B cell (primary cell): ENCODE data around the gene FAM174C. TPM values are rescaled to one million over a fixed set of nuclear protein-coding genes. Genes with fewer than 3 reads are reported as not detected.

Experiments used
- ATAC-seq: fragments of 200-7000 bp; cut with Tn5 transposase; one replicate; pipeline ENCODE4 v1.10.0; 2021; ENCODE audit warnings: low read depth, mild to moderate bottlenecking, moderate number of reproducible peaks, moderate library complexity
- CTCF ChIA-PET: fragments of 350-600 bp; sonication (Branson Sonifier 250); formaldehyde crosslinking; loops from one replicate; lab custom pipeline; 2021; ENCODE audit warnings: antibody characterized with exemption, inconsistent platforms; lab: Charles Lee
- POLR2A ChIA-PET: fragments of 350-600 bp; sonication (Branson Sonifier 250); formaldehyde crosslinking; loops from one replicate; lab custom pipeline; 2021; ENCODE audit warnings: antibody characterized with exemption; lab: Charles Lee
- DNase-seq: peaks from one replicate; pipeline ENCODE4 v3.0.0; 2013
- H2AFZ ChIP-seq: 2 replicates; pipeline ENCODE4 v1.6.1; 2012; ENCODE audit warnings: mild to moderate bottlenecking, low read depth, low read length; ENCODE audit not compliant: insufficient read depth, poor library complexity, severe bottlenecking
- H3K27ac ChIP-seq, 2 donors: 1 replicate in 1 of 2; 2 replicates in 1 of 2; pipeline ENCODE4 v1.5.1; 2012 to 2013; ENCODE audit warnings: low read length in 2 of 2, mild to moderate bottlenecking in 2 of 2, moderate library complexity in 1 of 2
- H3K27me3 ChIP-seq, 4 experiments: fragments of 200-600 bp in 1 of 4; sonication (generic) in 1 of 4; replicated peaks in 1 of 4; 1 replicate in 2 of 4; 2 replicates in 2 of 4; pipeline versions ENCODE4 v1.6.1 to v1.7.0; 2013 to 2016; ENCODE audit warnings: low read length in 3 of 4, mild to moderate bottlenecking in 2 of 4, mixed read lengths in 1 of 4, moderate library complexity in 1 of 4; ENCODE audit not compliant: insufficient read depth in 4 of 4, control insufficient read depth in 3 of 4; ENCODE audit errors: control extremely low read depth in 1 of 4
- H3K36me3 ChIP-seq, 2 experiments: replicated peaks in 1 of 2; 1 replicate in 1 of 2; 2 replicates in 1 of 2; pipeline versions ENCODE4 v1.6.1 to v1.7.1; 2013; ENCODE audit warnings: low read length in 1 of 2; ENCODE audit not compliant: insufficient read depth in 2 of 2, control insufficient read depth in 1 of 2; ENCODE audit errors: control extremely low read depth in 1 of 2, extremely low read depth in 1 of 2
- H3K4me1 ChIP-seq, 2 donors: fragments of 200-600 bp in 1 of 2; sonication (generic) in 1 of 2; 1 replicate in 1 of 2; 2 replicates in 1 of 2; pipeline versions ENCODE4 v1.5.1 to v1.6.1; 2013 to 2017; ENCODE audit warnings: low read length in 2 of 2; ENCODE audit not compliant: control insufficient read depth in 2 of 2, insufficient read depth in 2 of 2
- H3K4me2 ChIP-seq: replicated peaks from 2 replicates; pipeline ENCODE3; 2012; ENCODE audit warnings: mild to moderate bottlenecking, low read depth, low read length; ENCODE audit not compliant: poor library complexity, severe bottlenecking
- H3K4me3 ChIP-seq, 5 experiments: fragments of 200-600 bp in 1 of 5; sonication (generic) in 1 of 5; 1 replicate in 3 of 5; 2 replicates in 2 of 5; pipeline versions ENCODE4 v1.5.1 to v1.7.0; 2011 to 2016; ENCODE audit warnings: low read length in 4 of 5, mild to moderate bottlenecking in 4 of 5, low read depth in 2 of 5, control low read depth in 1 of 5, moderate library complexity in 1 of 5; ENCODE audit not compliant: insufficient read depth in 1 of 5; ENCODE audit errors: control extremely low read depth in 1 of 5, extremely low read depth in 1 of 5
- H3K79me2 ChIP-seq: fragments of 200-600 bp; sonication (generic); one replicate; pipeline ENCODE4 v1.6.0; 2016; ENCODE audit warnings: low read length; ENCODE audit not compliant: control insufficient read depth, insufficient read depth
- H3K9ac ChIP-seq: fragments of 200-600 bp; sonication (generic); 2 replicates; pipeline ENCODE4 v1.6.1; 2017; ENCODE audit warnings: mild to moderate bottlenecking, low read length, moderate library complexity
- H3K9me3 ChIP-seq, 3 donors: one replicate each; pipeline versions ENCODE4 v1.6.1 to v1.7.1; 2013; ENCODE audit warnings: low read length in 2 of 3; ENCODE audit not compliant: control insufficient read depth in 2 of 3, insufficient read depth in 1 of 3; ENCODE audit errors: control extremely low read depth in 1 of 3
- H4K20me1 ChIP-seq: 2 replicates; pipeline ENCODE4 v1.6.0; 2012; ENCODE audit warnings: mild to moderate bottlenecking, low read length; ENCODE audit not compliant: insufficient read depth, control insufficient read depth, poor library complexity, severe bottlenecking
- H3K27ac Mint-ChIP-seq: one replicate; pipeline ENCODE4 v1.8.0; 2021; ENCODE audit warnings: mixed read lengths
- H3K27me3 Mint-ChIP-seq: one replicate; pipeline ENCODE4 v1.8.0; 2021; ENCODE audit warnings: mixed read lengths
- H3K4me1 Mint-ChIP-seq: one replicate; pipeline ENCODE4 v1.8.0; 2021; ENCODE audit warnings: mixed read lengths
- H3K4me3 Mint-ChIP-seq: one replicate; pipeline ENCODE4 v1.8.0; 2021; ENCODE audit warnings: mixed read lengths
- H3K9me3 Mint-ChIP-seq: one replicate; pipeline ENCODE4 v1.8.0; 2022; ENCODE audit warnings: mixed read lengths; ENCODE audit not compliant: insufficient read depth
- CTCF ChIP-seq: fragments of 200-600 bp; IDR thresholded peaks from one replicate; pipeline ENCODE4 v1.8.0; 2022; ENCODE audit warnings: antibody characterized with exemption, mild to moderate bottlenecking
- EZH2 ChIP-seq: IDR thresholded peaks from 2 replicates; pipeline ENCODE4 v1.6.1; 2012; ENCODE audit warnings: borderline replicate concordance, low read depth, mild to moderate bottlenecking, moderate library complexity, low read length; ENCODE audit not compliant: insufficient read depth, poor library complexity, severe bottlenecking
- WGBS: methylation state at CpG from one replicate; pipeline ENCODE4 v1.1.5; 2013; ENCODE audit warnings: missing lambda C conversion rate; ENCODE audit not compliant: insufficient coverage; 5-methylcytosine and 5-hydroxymethylcytosine counted together
- intact Hi-C: fragments of 100-400 bp; cut with micrococcal nuclease; formaldehyde crosslinking; loops from one replicate; pipeline ENCODE4 v1.10.0; 2022
- polyA plus RNA-seq: library from polyadenylated mRNA; depleted of rRNA; stranded (reverse); fragments of >200 nt; gene quantifications from 2 replicates; pipeline ENCODE4 v1.2.3, GENCODE V29; 2012
- total RNA-seq, 2 donors: library from RNA; stranded (reverse); fragments of 120-200 nt in 1 of 2; gene quantifications; 1 replicate in 1 of 2; 2 replicates in 1 of 2; pipeline versions ENCODE4 v1.2.3 to v1.2.4, GENCODE V29; 2013 to 2022

Gene FAM174C
- total and polyA plus RNA-seq, 2 donors (not counting 1 experiment from before 2014, with no cell fraction given): 41.1 to 70.6 TPM

- H3K4me1 Mint-ChIP-seq: peaks cover 40% of the 10 kb centered on the region
- peaks cover 58% of the 10 kb centered on the region for H4K20me1 ChIP-seq
- TF ChIP-seq CTCF: no peak
- no peak for TF ChIP-seq EZH2
- ATAC-seq: peak; percentile 1
- no peaks in the 10 kb centered on the region for H3K9me3 ChIP-seq
- peak overlapping the region; percentile 91 for H3K4me3 Mint-ChIP-seq
- intact Hi-C loops: no loop called here
- H3K27me3 ChIP-seq: no peaks in the 10 kb centered on the region
- H3K9me3 Mint-ChIP-seq: no peaks in the 10 kb centered on the region
- H3K4me1 ChIP-seq: peaks cover 36 to 64% of the 10 kb centered on the region in 2 donors
- H3K36me3 ChIP-seq: peaks cover 0 to 41% of the 10 kb centered on the region in 2 experiments
- H2AFZ ChIP-seq: no peak overlapping the region
- 0% methylated on average over 15 of the region's 30 CpGs for WGBS
- peak overlapping the region; percentile 86 for H3K9ac ChIP-seq
- no peaks in the 10 kb centered on the region for H3K27me3 Mint-ChIP-seq
- peak overlapping the region; percentile 25 to 92 (median 86) for H3K4me3 ChIP-seq
- peak overlapping the region; percentile 98 for H3K4me2 ChIP-seq
- H3K27ac ChIP-seq: peak overlapping the region; percentile 89 to 94
- POLR2A ChIA-PET: interaction anchor here (0.6 to 10.7 kb wide), 11 partner anchors 8 to 400 kb away, joined by 3 to 305 read pairs (median 3); partner anchors contain the start of genes CIRBP, FAM174C and TCF3
- DNase-seq: peak; percentile 82
- CTCF ChIA-PET: interaction anchor here (0.7 to 5.8 kb wide), 6 partner anchors 8 to 52 kb away, joined by 3 to 113 read pairs (median 6); partner anchors contain the start of gene CIRBP
- peak overlapping the region; percentile 92 for H3K27ac Mint-ChIP-seq
- peaks cover 63% of the 10 kb centered on the region for H3K79me2 ChIP-seq
Observed at GRCh38 chr19:1252221-1252820, 23.0 kb upstream of the FAM174C start.
